Measurements from ENCODE around the gene HINFP.

DNA sequence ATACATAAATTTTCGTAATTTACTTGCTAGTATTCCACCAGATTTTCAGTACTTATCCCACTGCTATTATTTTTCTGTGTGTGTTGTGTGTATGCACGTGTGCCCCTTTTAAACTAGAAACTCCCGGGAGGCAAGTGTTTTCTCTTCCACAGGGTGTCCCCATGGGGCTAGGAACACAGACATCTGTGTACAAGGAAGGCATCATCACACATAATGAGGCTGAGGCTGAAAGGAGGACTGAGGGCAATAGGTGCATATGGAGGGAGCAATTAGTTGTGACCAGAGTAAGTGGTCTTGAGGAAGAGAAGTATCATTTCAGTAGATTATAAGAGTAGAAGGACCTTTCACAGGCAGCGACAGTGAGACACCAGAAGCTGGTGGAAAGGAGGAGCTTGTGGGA is 17.6 kb upstream of the HINFP start:
- TF ChIP-seq, protein P1, sequence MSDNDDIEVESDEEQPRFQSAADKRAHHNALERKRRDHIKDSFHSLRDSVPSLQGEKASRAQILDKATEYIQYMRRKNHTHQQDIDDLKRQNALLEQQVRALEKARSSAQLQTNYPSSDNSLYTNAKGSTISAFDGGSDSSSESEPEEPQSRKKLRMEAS (IDR thresholded peaks at IDR 0.05): no peak
- TF ChIP-seq TAF1 (conservative IDR thresholded peaks at IDR 0.05) (no peak), SP1 (IDR thresholded peaks at IDR 0.05) (no peak), FOXA1 (IDR thresholded peaks at IDR 0.05) (no peak), NR2F2 (IDR thresholded peaks at IDR 0.05) (no peak), RAD21 (IDR thresholded peaks at IDR 0.05) (peak in 1 of 2 donors; percentile 20), YY1 (IDR thresholded peaks at IDR 0.05) (no peak), EGR1 (IDR thresholded peaks at IDR 0.05; ENCODE audit: low read depth in 2 of 2) (no peak), GABPA (IDR thresholded peaks at IDR 0.05 in 1 of 2, conservative IDR thresholded peaks at IDR 0.05 in 1 of 2) (no peak)
- TF ChIP-seq, protein P2, sequence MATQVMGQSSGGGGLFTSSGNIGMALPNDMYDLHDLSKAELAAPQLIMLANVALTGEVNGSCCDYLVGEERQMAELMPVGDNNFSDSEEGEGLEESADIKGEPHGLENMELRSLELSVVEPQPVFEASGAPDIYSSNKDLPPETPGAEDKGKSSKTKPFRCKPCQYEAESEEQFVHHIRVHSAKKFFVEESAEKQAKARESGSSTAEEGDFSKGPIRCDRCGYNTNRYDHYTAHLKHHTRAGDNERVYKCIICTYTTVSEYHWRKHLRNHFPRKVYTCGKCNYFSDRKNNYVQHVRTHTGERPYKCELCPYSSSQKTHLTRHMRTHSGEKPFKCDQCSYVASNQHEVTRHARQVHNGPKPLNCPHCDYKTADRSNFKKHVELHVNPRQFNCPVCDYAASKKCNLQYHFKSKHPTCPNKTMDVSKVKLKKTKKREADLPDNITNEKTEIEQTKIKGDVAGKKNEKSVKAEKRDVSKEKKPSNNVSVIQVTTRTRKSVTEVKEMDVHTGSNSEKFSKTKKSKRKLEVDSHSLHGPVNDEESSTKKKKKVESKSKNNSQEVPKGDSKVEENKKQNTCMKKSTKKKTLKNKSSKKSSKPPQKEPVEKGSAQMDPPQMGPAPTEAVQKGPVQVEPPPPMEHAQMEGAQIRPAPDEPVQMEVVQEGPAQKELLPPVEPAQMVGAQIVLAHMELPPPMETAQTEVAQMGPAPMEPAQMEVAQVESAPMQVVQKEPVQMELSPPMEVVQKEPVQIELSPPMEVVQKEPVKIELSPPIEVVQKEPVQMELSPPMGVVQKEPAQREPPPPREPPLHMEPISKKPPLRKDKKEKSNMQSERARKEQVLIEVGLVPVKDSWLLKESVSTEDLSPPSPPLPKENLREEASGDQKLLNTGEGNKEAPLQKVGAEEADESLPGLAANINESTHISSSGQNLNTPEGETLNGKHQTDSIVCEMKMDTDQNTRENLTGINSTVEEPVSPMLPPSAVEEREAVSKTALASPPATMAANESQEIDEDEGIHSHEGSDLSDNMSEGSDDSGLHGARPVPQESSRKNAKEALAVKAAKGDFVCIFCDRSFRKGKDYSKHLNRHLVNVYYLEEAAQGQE (IDR thresholded peaks at IDR 0.05): no peak
- TF ChIP-seq, protein P3, sequence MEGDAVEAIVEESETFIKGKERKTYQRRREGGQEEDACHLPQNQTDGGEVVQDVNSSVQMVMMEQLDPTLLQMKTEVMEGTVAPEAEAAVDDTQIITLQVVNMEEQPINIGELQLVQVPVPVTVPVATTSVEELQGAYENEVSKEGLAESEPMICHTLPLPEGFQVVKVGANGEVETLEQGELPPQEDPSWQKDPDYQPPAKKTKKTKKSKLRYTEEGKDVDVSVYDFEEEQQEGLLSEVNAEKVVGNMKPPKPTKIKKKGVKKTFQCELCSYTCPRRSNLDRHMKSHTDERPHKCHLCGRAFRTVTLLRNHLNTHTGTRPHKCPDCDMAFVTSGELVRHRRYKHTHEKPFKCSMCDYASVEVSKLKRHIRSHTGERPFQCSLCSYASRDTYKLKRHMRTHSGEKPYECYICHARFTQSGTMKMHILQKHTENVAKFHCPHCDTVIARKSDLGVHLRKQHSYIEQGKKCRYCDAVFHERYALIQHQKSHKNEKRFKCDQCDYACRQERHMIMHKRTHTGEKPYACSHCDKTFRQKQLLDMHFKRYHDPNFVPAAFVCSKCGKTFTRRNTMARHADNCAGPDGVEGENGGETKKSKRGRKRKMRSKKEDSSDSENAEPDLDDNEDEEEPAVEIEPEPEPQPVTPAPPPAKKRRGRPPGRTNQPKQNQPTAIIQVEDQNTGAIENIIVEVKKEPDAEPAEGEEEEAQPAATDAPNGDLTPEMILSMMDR (IDR thresholded peaks at IDR 0.05; ENCODE audit: low read depth, low read length, missing input control): no peak
- TF ChIP-seq, protein P4, sequence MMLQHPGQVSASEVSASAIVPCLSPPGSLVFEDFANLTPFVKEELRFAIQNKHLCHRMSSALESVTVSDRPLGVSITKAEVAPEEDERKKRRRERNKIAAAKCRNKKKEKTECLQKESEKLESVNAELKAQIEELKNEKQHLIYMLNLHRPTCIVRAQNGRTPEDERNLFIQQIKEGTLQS (IDR thresholded peaks at IDR 0.05): no peak
- TF ChIP-seq, protein P5, sequence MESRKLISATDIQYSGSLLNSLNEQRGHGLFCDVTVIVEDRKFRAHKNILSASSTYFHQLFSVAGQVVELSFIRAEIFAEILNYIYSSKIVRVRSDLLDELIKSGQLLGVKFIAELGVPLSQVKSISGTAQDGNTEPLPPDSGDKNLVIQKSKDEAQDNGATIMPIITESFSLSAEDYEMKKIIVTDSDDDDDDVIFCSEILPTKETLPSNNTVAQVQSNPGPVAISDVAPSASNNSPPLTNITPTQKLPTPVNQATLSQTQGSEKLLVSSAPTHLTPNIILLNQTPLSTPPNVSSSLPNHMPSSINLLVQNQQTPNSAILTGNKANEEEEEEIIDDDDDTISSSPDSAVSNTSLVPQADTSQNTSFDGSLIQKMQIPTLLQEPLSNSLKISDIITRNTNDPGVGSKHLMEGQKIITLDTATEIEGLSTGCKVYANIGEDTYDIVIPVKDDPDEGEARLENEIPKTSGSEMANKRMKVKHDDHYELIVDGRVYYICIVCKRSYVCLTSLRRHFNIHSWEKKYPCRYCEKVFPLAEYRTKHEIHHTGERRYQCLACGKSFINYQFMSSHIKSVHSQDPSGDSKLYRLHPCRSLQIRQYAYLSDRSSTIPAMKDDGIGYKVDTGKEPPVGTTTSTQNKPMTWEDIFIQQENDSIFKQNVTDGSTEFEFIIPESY (IDR thresholded peaks at IDR 0.05): no peak
